ENCODE data around the gene FUBP1. TPM values are rescaled to one million over a fixed set of nuclear protein-coding genes. Genes with fewer than 3 reads are reported as not detected.

The FUBP1 gene
- total RNA-seq, 6 donors from 2014 or later = 75.6 to 161 (median 87.1) TPM

DNA sequence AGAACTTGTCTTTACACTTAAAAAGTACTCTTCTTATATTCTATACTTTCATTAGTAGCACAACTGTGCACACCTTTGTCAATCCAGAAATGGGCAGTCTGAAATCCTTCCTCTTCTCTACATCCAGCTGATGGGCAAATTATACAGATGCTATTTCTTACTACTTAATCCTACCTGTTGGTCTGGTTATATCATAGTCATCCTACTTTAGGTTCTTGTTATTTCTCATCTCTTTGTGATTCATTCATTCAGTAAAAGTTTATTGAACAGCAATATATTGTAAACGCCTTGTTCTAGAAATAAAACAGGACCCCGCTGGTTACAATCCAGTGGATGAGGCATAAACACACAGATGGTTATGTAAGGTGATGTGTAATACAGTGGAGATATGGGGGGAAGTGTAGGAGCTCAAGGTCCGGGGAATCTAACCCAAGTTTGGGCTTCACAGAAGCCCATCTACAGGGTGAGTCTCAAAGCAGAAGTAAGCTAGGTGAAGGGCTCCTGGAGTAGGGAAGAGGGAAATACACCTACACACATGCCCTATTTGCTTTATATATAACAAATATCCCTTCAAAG lies 11.8 kb upstream of the FUBP1 start:
- WGBS, 2 donors = 91 to 95% methylated on average over 3 of the region's 3 CpGs
- no peaks in the 10 kb centered on the region for H3K4me1 ChIP-seq
- DNase-seq (no peak), ATAC-seq (ENCODE audit: low FRiP score in 2 of 2) (no peak)
- H3K4me3 ChIP-seq = no peak overlapping the region
- no peak overlapping the region for H3K27ac ChIP-seq
- H3K27me3 ChIP-seq = no peaks in the 10 kb centered on the region
- H3K36me3 ChIP-seq = peaks cover 0 to 7% (median 0%) of the 10 kb centered on the region in 4 donors
- no peaks in the 10 kb centered on the region for H3K9me3 ChIP-seq
- TF ChIP-seq POLR2A (IDR thresholded peaks at IDR 0.05) (no peak), EP300 (IDR thresholded peaks at IDR 0.05) (no peak), POLR2AphosphoS5 (IDR thresholded peaks at IDR 0.05) (no peak), CTCF (IDR thresholded peaks at IDR 0.05) (no peak)

GRCh38 chr1:77989744-77990143 lies 10.9 kb upstream of the FUBP1 start:
- DNase-seq (no peak), ATAC-seq (ENCODE audit: low FRiP score in 2 of 2) (no peak)
- 100% methylated on average over 2 of the region's 2 CpGs for whole genome bisulfite sequencing, 2 donors
- Histone ChIP-seq H3K27ac (no peak overlapping the region), H3K9me3 (no peaks in the 10 kb centered on the region), H3K27me3 (no peaks in the 10 kb centered on the region), H3K36me3 (peaks cover 0 to 4% (median 0%) of the 10 kb centered on the region in 4 donors), H3K4me1 (no peaks in the 10 kb centered on the region), H3K4me3 (no peak overlapping the region)
- TF ChIP-seq CTCF (IDR thresholded peaks at IDR 0.05) (no peak), POLR2A (IDR thresholded peaks at IDR 0.05) (no peak), POLR2AphosphoS5 (IDR thresholded peaks at IDR 0.05) (no peak), EP300 (IDR thresholded peaks at IDR 0.05) (no peak)

- ATAC-seq (ENCODE audit: low FRiP score in 2 of 2) = no peak
- Histone ChIP-seq H3K27me3 (no peaks in the 10 kb centered on the region), H3K36me3 (no peaks in the 10 kb centered on the region), H3K9me3 (no peaks in the 10 kb centered on the region), H3K27ac (no peak overlapping the region), H3K4me3 (no peak overlapping the region), H3K4me1 (no peaks in the 10 kb centered on the region)
- DNase-seq = no peak
- WGBS, 2 donors = 73 to 88% methylated on average over 2 of the region's 2 CpGs
- TF ChIP-seq EP300 (IDR thresholded peaks at IDR 0.05) (no peak), CTCF (IDR thresholded peaks at IDR 0.05) (no peak), POLR2A (IDR thresholded peaks at IDR 0.05) (no peak), POLR2AphosphoS5 (IDR thresholded peaks at IDR 0.05) (no peak)
These were observed 9.0 kb upstream of the FUBP1 start for GRCh38 chr1:77987919-77988318.

DNA sequence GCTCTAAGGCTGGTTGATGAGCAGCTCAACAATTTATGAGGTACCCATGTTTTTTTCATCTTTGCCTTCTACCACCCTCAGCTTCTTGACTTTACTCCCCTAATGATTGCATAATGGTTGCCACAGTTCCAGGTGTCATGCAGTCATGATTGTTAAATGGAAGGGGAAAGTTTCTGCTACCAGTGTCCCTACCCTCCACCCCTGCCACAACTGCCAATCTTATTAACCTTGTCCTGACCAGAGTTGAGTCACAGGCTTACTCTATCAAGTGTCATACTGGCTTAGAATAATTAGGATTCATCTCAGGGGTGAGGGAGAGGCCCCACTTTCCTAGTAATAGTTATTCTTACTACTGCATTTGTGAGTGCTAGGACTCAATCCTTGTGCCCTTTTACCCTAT lies 7.9 kb upstream of the FUBP1 start:
- H3K27me3 ChIP-seq = no peaks in the 10 kb centered on the region
- no peak for ATAC-seq (ENCODE audit: low FRiP score in 2 of 2)
- H3K27ac ChIP-seq = no peak overlapping the region
- no peaks in the 10 kb centered on the region for H3K9me3 ChIP-seq
- TF ChIP-seq CTCF (IDR thresholded peaks at IDR 0.05) = no peak
- no peak for TF ChIP-seq POLR2A (IDR thresholded peaks at IDR 0.05)
- TF ChIP-seq POLR2AphosphoS5 (IDR thresholded peaks at IDR 0.05) = no peak
- TF ChIP-seq EP300 (IDR thresholded peaks at IDR 0.05) = no peak
- H3K4me3 ChIP-seq = no peak overlapping the region
- no peaks in the 10 kb centered on the region for H3K4me1 ChIP-seq
- DNase-seq = no peak
- no peaks in the 10 kb centered on the region for H3K36me3 ChIP-seq

DNA sequence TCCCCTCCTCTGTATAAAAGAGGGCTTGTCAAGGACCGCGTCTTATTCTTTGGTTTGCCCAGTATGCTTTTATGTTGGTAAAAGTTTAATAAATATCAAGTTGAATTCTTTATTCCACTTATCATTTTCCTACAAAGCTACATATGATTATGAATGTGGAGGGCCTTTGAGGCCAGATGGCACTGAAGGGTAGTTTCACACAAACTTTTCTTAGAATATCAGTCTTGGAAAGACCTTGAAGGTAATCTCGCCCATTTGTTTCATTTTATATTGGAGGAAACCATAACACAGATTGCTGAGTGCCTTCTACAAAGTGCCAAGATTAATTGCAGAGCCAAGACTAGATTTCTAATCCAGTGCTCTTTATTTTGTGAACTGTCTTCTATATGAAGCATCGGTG lies 5.8 kb upstream of the FUBP1 start:
- DNase-seq (no peak), ATAC-seq (ENCODE audit: low FRiP score in 2 of 2) (no peak)
- Histone ChIP-seq H3K4me1 (peaks cover 0 to 15% (median 9%) of the 10 kb centered on the region in 4 donors), H3K27ac (peak overlapping the region in 1 of 4 donors; percentile 6), H3K4me3 (no peak overlapping the region), H3K27me3 (no peaks in the 10 kb centered on the region), H3K9me3 (no peaks in the 10 kb centered on the region), H3K36me3 (no peaks in the 10 kb centered on the region)
- 91 to 95% methylated on average over 4 of the region's 4 CpGs for WGBS, 2 donors
- TF ChIP-seq EP300 (IDR thresholded peaks at IDR 0.05) (no peak), CTCF (IDR thresholded peaks at IDR 0.05) (no peak), POLR2A (IDR thresholded peaks at IDR 0.05) (no peak), POLR2AphosphoS5 (IDR thresholded peaks at IDR 0.05) (no peak)

Measured in upper lobe of left lung (tissue), 6 donors.